Endothelial cell of umbilical vein (primary cell): ENCODE data around the gene PHC3. TPM values are rescaled to one million over a fixed set of nuclear protein-coding genes. Genes with fewer than 3 reads are reported as not detected.

Experiments
- BruUV-seq: library from RNA; stranded (reverse); fragments of 400-500 nt; replicated peaks from 2 replicates; lab custom pipeline; 2021; lab: Mats Ljungman, UMichigan
- CTCF ChIA-PET: fragments of 300-600, 350-600 bp; sonication (Branson Sonifier 250); formaldehyde crosslinking; loops from one replicate; lab custom pipeline; 2021; ENCODE audit warnings: antibody characterized with exemption, inconsistent platforms; lab: Charles Lee
- POLR2A ChIA-PET: fragments of 300-600, 350-600 bp; sonication (Branson Sonifier 250); formaldehyde crosslinking; loops from one replicate; lab custom pipeline; 2021; ENCODE audit warnings: antibody characterized with exemption, inconsistent platforms; lab: Charles Lee
- DNase-seq: peaks from one replicate; pipeline ENCODE4 v3.0.0-alpha.2; 2011; ENCODE audit warnings: low read depth, low spot score
- FAIRE-seq: peaks from 2 replicates; lab custom pipeline; 2011; peaks lifted over from hg19 to GRCh38; lab: Jason Lieb, UNC
- H2AFZ ChIP-seq: 2 replicates; pipeline ENCODE4 v1.6.0; 2012; ENCODE audit warnings: low read depth, low read length, control low read depth, inconsistent platforms
- H3K27ac ChIP-seq: 2 replicates; pipeline ENCODE4 v1.5.1; 2011; ENCODE audit warnings: low read depth, mild to moderate bottlenecking, control low read depth, low read length, moderate library complexity; ENCODE audit not compliant: insufficient read depth
- H3K27me3 ChIP-seq, 2 experiments: 2 replicates each; pipeline versions ENCODE4 v1.6.0 to v1.6.1; 2011; ENCODE audit warnings: low read length in 2 of 2, mixed read lengths in 1 of 2; ENCODE audit not compliant: control insufficient read depth in 2 of 2, insufficient read depth in 2 of 2
- H3K36me3 ChIP-seq, 2 experiments: 2 replicates in 1 of 2; 3 replicates in 1 of 2; pipeline ENCODE4 v1.5.1; 2011; ENCODE audit warnings: low read length in 2 of 2, mild to moderate bottlenecking in 1 of 2, moderate library complexity in 1 of 2; ENCODE audit not compliant: control insufficient read depth in 2 of 2, insufficient read depth in 2 of 2; ENCODE audit errors: extremely low read depth in 1 of 2
- H3K4me1 ChIP-seq: 3 replicates; pipeline ENCODE4 v1.5.1; 2011; ENCODE audit warnings: mild to moderate bottlenecking, low read length; ENCODE audit not compliant: control insufficient read depth, insufficient read depth; ENCODE audit errors: extremely low read depth
- H3K4me2 ChIP-seq: 2 replicates; pipeline ENCODE4 v1.6.1; 2011; ENCODE audit warnings: low read length, control low read depth, mixed read lengths; ENCODE audit not compliant: insufficient read depth
- H3K4me3 ChIP-seq, 3 experiments: fragments of 200-600 bp in 1 of 3; sonication (generic), shearing (Covaris generic) in 1 of 3; replicated peaks in 1 of 3; 2 replicates each; pipeline ENCODE4 v1.5.1; 2011 to 2016; ENCODE audit warnings: control low read depth in 3 of 3, low read length in 3 of 3, mild to moderate bottlenecking in 2 of 3, inconsistent platforms in 1 of 3, low read depth in 1 of 3, moderate library complexity in 1 of 3; ENCODE audit not compliant: insufficient read depth in 1 of 3
- H3K79me2 ChIP-seq: 2 replicates; pipeline ENCODE4 v1.6.0; 2012; ENCODE audit warnings: low read length, inconsistent platforms; ENCODE audit not compliant: control insufficient read depth, insufficient read depth
- H3K9ac ChIP-seq: replicated peaks from 2 replicates; pipeline ENCODE3; 2011; ENCODE audit warnings: low read length, control low read depth; ENCODE audit not compliant: insufficient read depth; ENCODE audit errors: extremely low read depth
- H3K9me1 ChIP-seq: replicated peaks from 3 replicates; pipeline ENCODE4 v1.6.0; 2011; ENCODE audit warnings: mild to moderate bottlenecking, low read length; ENCODE audit not compliant: control insufficient read depth, insufficient read depth; ENCODE audit errors: extremely low read depth
- H3K9me3 ChIP-seq: replicated peaks from 2 replicates; pipeline ENCODE4 v1.5.1; 2012; ENCODE audit warnings: low read length, inconsistent platforms; ENCODE audit not compliant: control insufficient read depth, insufficient read depth
- H4K20me1 ChIP-seq: replicated peaks from 2 replicates; pipeline ENCODE3; 2011; ENCODE audit warnings: mild to moderate bottlenecking, low read length; ENCODE audit not compliant: control insufficient read depth, insufficient read depth; ENCODE audit errors: extremely low read depth
- EZH2 ChIP-seq: IDR thresholded peaks from 2 replicates; pipeline ENCODE4 v1.6.1; 2012; ENCODE audit warnings: borderline replicate concordance, low read depth, mild to moderate bottlenecking, moderate library complexity, low read length, inconsistent platforms; ENCODE audit not compliant: severe bottlenecking
- FOS ChIP-seq: IDR thresholded peaks from 2 replicates; pipeline ENCODE4 v1.6.1; 2011; ENCODE audit warnings: mild to moderate bottlenecking, low read length, moderate library complexity, borderline replicate concordance; ENCODE audit not compliant: insufficient read depth
- GATA2 ChIP-seq: IDR thresholded peaks from 2 replicates; pipeline ENCODE4 v1.7.0; 2011; ENCODE audit warnings: low read depth, mild to moderate bottlenecking, moderate library complexity, mixed read lengths, low read length; ENCODE audit not compliant: insufficient read length, insufficient read depth
- JUN ChIP-seq: IDR thresholded peaks from 2 replicates; pipeline ENCODE4 v1.6.1; 2011; ENCODE audit warnings: borderline replicate concordance, low read depth; ENCODE audit not compliant: insufficient read length, insufficient read depth
- MAX ChIP-seq: IDR thresholded peaks from 2 replicates; pipeline ENCODE4 v1.6.1; 2011; ENCODE audit not compliant: insufficient read depth, insufficient read length
- MYC ChIP-seq: IDR thresholded peaks from one replicate; pipeline ENCODE4 v1.6.1; 2011; ENCODE audit warnings: mild to moderate bottlenecking, low read depth, low read length
- POLR2A ChIP-seq: IDR thresholded peaks from 2 replicates; pipeline ENCODE4 v1.6.1; 2012; ENCODE audit warnings: low read depth, mild to moderate bottlenecking, control low read depth, low read length
- POLR2AphosphoS5 ChIP-seq: IDR thresholded peaks from 2 replicates; pipeline ENCODE4 v1.6.1; 2012; ENCODE audit warnings: low read depth, mild to moderate bottlenecking, control low read depth, low read length, moderate library complexity; ENCODE audit not compliant: insufficient read depth
- dilution Hi-C: fragments of 300-500 bp; cut with MboI; formaldehyde crosslinking; loops from one replicate; pipeline ENCODE4 v1.15.0; 2019; ENCODE audit warnings: low sequenced_read_pairs; ENCODE audit not compliant: extremely low pct_ligation_motif_present
- intact Hi-C: fragments of 100-400 bp; cut with micrococcal nuclease; formaldehyde crosslinking; loops from one replicate; pipeline ENCODE4 v1.10.0; 2022
- polyA plus RNA-seq, 4 experiments: library from polyadenylated mRNA; depleted of rRNA in 3 of 4; stranded (reverse) in 3 of 4; unstranded in 1 of 4; fragments of >200 nt; gene quantifications; 2 replicates each; pipeline versions ENCODE4 v1.2.1 to v1.2.3, GENCODE V29; 2011 to 2012; ENCODE audit warnings: missing spikeins in 1 of 4
- total RNA-seq: library from RNA; stranded (reverse); gene quantifications from 2 replicates; pipeline ENCODE4 v1.2.3, GENCODE V29; 2021
- TF ChIP-seq, protein P1 (sequence below), 2 donors: IDR thresholded peaks; 1 replicate in 1 of 2; 2 replicates in 1 of 2; pipeline ENCODE4 v1.5.1; 2011; ENCODE audit warnings: low read length in 2 of 2, mild to moderate bottlenecking in 2 of 2, moderate library complexity in 2 of 2, control low read depth in 1 of 2, inconsistent platforms in 1 of 2, low read depth in 1 of 2; ENCODE audit not compliant: insufficient read depth in 1 of 2; ENCODE audit errors: extremely low read depth in 1 of 2

Gene PHC3
- total and polyA plus RNA-seq, 2 donors (not counting 3 experiments of a cell fraction or from before 2014, with no cell fraction given), result 35.7 to 45.8 TPM

- TF ChIP-seq FOS (no peak), MYC (no peak), POLR2AphosphoS5 (no peak), EZH2 (no peak), GATA2 (no peak), POLR2A (no peak), JUN (no peak), MAX (no peak)
- TF ChIP-seq, protein P1, sequence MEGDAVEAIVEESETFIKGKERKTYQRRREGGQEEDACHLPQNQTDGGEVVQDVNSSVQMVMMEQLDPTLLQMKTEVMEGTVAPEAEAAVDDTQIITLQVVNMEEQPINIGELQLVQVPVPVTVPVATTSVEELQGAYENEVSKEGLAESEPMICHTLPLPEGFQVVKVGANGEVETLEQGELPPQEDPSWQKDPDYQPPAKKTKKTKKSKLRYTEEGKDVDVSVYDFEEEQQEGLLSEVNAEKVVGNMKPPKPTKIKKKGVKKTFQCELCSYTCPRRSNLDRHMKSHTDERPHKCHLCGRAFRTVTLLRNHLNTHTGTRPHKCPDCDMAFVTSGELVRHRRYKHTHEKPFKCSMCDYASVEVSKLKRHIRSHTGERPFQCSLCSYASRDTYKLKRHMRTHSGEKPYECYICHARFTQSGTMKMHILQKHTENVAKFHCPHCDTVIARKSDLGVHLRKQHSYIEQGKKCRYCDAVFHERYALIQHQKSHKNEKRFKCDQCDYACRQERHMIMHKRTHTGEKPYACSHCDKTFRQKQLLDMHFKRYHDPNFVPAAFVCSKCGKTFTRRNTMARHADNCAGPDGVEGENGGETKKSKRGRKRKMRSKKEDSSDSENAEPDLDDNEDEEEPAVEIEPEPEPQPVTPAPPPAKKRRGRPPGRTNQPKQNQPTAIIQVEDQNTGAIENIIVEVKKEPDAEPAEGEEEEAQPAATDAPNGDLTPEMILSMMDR (IDR thresholded peaks at IDR 0.05; ENCODE audit: extremely low read depth in 1 of 2, insufficient read depth in 1 of 2, low read depth in 1 of 2, low read length in 2 of 2), result no peak
- Histone ChIP-seq H2AFZ (no peak overlapping the region), H3K4me2 (no peak overlapping the region), H3K27ac (no peak overlapping the region), H3K9me1 (no peaks in the 10 kb centered on the region), H3K27me3 (no peaks in the 10 kb centered on the region), H3K4me3 (no peak overlapping the region), H3K9me3 (no peaks in the 10 kb centered on the region), H3K4me1 (no peaks in the 10 kb centered on the region), H3K9ac (no peak overlapping the region), H3K79me2 (no peaks in the 10 kb centered on the region), H4K20me1 (no peaks in the 10 kb centered on the region), H3K36me3 (no peaks in the 10 kb centered on the region)
- dilution Hi-C loops, result no loop called here
- DNase-seq (no peak), FAIRE-seq (no peak)
- no TSS peak for BruUV-seq
- ChIA-PET CTCF (interaction anchor here (0.8 to 1.4 kb wide), 2 partner anchors 9 to 21 kb away, joined by 3 read pairs; no protein-coding TSS in a partner anchor), POLR2A (interaction anchor here (0.6 kb wide), 1 partner anchor 23 kb away, joined by 3 read pairs; no protein-coding TSS in a partner anchor)
- intact Hi-C loops, result no loop called here
These were observed 123.4 kb downstream of the PHC3 start for GRCh38 chr3:170058127-170058526.
